GM12873 (cell line): ENCODE measurements around the gene ARFIP1.

Experiments used
- TF ChIP-seq, protein P1 (sequence below): IDR thresholded peaks from 2 replicates; pipeline ENCODE4 v1.5.1; 2012; ENCODE audit warnings: low read depth, mild to moderate bottlenecking, moderate library complexity, low read length, control low read depth; ENCODE audit not compliant: insufficient read depth; ENCODE audit errors: missing control alignments

Gene ARFIP1

DNA sequence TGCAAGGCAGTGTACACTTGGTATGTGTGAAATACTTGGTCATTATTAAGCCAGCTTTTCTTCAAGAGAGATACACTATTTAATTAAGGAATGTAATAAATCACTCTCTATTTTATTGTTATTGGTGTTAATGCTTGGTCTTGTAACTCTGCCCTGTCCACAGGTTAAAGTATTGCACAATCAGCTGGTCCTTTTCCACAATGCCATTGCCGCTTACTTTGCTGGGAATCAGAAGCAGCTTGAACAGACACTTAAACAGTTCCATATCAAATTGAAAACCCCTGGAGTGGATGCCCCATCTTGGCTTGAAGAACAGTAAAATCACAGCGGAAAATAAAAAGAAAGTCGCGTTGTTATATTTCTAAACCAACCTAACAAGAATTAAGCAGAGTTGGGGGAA, 130.1 kb downstream of the ARFIP1 start:
- TF ChIP-seq, protein P1, sequence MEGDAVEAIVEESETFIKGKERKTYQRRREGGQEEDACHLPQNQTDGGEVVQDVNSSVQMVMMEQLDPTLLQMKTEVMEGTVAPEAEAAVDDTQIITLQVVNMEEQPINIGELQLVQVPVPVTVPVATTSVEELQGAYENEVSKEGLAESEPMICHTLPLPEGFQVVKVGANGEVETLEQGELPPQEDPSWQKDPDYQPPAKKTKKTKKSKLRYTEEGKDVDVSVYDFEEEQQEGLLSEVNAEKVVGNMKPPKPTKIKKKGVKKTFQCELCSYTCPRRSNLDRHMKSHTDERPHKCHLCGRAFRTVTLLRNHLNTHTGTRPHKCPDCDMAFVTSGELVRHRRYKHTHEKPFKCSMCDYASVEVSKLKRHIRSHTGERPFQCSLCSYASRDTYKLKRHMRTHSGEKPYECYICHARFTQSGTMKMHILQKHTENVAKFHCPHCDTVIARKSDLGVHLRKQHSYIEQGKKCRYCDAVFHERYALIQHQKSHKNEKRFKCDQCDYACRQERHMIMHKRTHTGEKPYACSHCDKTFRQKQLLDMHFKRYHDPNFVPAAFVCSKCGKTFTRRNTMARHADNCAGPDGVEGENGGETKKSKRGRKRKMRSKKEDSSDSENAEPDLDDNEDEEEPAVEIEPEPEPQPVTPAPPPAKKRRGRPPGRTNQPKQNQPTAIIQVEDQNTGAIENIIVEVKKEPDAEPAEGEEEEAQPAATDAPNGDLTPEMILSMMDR, result no peak

DNA sequence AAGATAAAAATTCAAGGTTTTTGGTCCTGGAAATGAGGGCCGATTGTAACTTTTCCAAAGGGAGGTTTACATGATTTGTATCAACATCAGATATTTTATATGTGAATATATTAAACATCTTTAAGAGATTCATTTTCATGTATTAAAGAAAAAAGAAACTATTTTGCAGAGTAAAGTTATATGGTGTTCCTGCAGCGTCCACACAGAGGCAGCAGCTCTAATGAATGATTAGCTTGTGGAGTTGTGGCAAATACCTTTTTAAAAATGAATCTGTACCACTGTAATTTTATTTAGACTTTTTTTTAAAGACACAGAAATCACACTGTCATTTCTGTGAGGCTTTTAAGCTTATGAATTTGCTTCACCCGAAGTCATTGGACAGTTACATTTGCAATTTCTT, 130.8 kb downstream of the ARFIP1 start:
- TF ChIP-seq, protein P1, result no peak

DNA sequence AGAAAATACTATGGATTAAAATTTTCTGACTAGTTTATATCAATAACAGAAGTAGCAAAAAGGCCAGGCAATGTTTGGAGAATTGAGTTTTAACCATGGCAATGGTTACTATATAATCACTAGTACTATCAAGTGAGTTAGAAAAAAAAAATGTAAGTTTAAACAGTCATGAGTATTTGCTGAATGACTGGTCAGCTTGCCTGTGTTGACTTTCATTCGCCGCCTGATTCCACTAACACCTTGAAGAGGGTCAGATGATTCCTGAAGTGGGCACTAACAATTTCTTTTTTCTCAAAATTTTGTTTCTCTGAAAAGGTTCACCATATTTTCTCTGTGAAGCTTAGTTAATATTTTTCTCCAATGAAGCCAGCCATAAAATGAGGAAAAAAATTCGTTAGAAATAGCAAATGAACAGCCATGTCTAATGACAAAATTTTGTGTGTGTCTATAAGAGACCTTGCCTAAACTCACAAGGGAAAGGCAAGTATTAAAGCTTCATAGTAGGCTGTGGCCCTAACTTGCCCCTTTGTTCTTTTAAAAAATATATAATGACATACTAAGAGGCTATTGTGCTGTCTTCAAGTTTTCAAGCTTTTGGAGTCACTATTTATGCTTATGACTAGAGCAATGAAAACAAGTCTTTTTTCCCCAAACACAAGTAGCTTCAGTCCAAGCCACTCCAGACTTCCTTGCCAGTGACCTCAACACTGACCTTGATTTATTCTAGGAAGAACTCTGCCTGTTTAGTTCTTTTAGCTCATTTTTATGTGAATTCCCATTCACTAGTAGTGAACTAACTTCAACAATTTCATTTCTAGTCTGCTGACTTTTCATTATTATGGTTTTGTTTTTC, 138.0 kb downstream of the ARFIP1 start:
- TF ChIP-seq, protein P1, result no peak

DNA sequence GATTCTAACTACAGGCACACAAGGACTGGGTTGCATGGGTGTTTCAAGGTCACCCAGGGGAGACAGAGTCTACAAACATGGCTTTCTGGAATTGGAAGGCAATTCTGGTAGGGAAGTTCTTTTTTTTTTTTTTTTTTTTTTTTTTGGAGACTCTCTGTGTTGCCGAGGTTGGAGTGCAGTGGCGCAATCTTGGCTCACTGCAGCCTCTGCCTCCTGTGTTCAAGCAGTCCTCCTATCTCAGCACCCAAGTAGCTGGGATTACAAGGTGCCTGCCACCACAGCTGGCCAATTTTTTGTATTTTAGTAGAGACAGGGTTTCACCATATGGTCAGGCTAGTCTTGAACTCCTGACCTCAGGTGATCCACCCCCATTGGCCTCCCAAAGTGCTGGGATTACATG, 140.1 kb downstream of the ARFIP1 start:
- TF ChIP-seq, protein P1, result no peak

DNA sequence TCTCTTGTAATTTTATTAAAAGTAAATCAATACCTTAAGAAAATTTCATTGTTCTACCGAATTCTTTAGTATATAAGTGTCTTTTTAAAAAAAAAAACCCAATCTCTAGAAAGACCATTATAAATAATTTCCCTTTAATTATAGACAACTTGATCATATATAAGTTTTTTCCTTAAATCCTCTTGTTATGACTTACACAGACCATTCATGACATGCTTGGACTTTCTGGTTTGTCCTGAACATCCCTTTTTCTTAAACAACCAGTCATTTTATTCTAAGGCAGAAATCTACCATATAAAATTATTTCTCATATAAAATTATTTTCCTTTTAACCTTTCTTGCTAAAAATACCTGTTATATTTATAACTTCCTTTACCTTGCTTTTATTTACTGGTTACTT, 141.0 kb downstream of the ARFIP1 start:
- TF ChIP-seq, protein P1, result no peak

DNA sequence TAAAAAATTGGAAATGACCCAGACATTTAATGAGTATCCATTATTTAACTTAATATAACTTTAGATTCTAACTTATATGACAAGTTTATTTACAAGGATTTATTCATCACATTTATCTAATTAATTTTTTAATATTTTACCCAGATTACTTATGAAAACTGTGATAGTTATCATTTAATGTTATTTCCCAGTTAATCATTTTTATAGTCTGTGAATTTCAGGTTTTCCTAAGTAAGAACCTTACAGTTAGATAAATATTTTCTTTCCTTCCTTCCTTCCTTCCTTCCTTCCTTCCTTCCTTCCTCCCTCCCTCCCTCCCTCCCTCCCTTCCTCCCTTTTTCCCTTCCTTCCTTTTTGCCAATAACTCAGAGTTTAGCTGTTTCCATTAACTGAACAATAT, 141.5 kb downstream of the ARFIP1 start:
- TF ChIP-seq, protein P1, result no peak

DNA sequence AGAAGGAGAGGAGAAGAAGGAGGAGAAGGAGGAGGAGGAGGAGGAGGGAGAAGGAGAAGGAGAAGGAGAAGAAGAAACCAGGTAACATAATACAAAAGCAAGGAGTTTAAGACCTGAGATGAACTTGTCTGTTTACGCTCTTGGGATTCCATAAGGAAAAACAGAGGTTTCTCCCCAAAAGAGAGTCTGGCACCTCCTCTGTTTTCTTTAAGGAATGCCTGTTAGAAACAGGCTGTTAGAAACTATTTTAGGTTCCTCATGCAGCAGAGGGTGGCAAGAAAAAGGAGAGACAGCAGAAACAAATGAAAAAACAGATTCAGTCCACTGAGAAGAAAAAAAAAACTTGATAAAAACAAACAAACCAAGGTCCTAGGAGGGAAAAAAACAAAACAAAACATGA, 146.1 kb downstream of the ARFIP1 start:
- TF ChIP-seq, protein P1, result no peak
